SU-DHL-6 (cell line): Measurements from ENCODE around the gene OR13C4.

Source experiments
- EZH2phosphoT487 ChIP-seq: fragments of 200-600 bp; sonication (generic), shearing (Covaris generic); conservative IDR thresholded peaks from 2 replicates; pipeline ENCODE4 v1.6.1; 2018; ENCODE audit warnings: mild to moderate bottlenecking, antibody characterized with exemption, low read length, moderate library complexity, mixed read lengths
- TF ChIP-seq, protein P1 (sequence below): fragments of 200-600 bp; sonication (generic); IDR thresholded peaks from one replicate; pipeline ENCODE4 v1.5.1; 2017; ENCODE audit warnings: antibody characterized with exemption, mild to moderate bottlenecking, low read length, moderate library complexity; ENCODE audit not compliant: insufficient read depth, poor library complexity, severe bottlenecking

DNA sequence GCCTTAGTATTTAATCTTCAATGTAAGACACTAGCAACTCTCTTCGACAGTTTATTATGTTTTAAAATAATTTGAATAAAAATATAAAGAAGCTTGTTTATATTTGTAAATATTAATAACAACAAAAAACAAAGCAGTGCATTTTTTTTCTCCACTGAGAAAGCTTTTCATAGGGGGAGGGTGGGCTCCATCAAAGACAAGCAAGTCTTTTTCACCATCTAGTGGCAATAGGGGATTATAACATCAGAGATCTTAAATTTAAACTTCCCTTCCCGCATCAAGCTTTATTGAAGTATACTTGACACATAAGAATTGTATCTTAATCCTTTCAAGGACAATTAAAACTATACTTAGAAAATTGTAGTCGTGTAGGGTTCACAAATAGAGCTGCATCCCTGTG, 32.2 kb downstream of the OR13C4 start:
- TF ChIP-seq, protein P1, sequence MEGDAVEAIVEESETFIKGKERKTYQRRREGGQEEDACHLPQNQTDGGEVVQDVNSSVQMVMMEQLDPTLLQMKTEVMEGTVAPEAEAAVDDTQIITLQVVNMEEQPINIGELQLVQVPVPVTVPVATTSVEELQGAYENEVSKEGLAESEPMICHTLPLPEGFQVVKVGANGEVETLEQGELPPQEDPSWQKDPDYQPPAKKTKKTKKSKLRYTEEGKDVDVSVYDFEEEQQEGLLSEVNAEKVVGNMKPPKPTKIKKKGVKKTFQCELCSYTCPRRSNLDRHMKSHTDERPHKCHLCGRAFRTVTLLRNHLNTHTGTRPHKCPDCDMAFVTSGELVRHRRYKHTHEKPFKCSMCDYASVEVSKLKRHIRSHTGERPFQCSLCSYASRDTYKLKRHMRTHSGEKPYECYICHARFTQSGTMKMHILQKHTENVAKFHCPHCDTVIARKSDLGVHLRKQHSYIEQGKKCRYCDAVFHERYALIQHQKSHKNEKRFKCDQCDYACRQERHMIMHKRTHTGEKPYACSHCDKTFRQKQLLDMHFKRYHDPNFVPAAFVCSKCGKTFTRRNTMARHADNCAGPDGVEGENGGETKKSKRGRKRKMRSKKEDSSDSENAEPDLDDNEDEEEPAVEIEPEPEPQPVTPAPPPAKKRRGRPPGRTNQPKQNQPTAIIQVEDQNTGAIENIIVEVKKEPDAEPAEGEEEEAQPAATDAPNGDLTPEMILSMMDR = no peak
- no peak for TF ChIP-seq EZH2phosphoT487
